ENCODE data around the gene HAUS1. TPM values are rescaled to one million over a fixed set of nuclear protein-coding genes. Genes with fewer than 3 reads are reported as not detected.
"Not testable (repeated sequence)": the region's sequence is repeated elsewhere in the genome, so short reads cannot be mapped to it uniquely, and the experiment has no call there.

The HAUS1 gene
- total RNA-seq, 1 donor from 2014 or later, result 13.0 TPM

GRCh38 chr18:46155641-46156051, 51.5 kb downstream of the HAUS1 start:
- no peak for DNase-seq (ENCODE audit: low spot score)

DNA sequence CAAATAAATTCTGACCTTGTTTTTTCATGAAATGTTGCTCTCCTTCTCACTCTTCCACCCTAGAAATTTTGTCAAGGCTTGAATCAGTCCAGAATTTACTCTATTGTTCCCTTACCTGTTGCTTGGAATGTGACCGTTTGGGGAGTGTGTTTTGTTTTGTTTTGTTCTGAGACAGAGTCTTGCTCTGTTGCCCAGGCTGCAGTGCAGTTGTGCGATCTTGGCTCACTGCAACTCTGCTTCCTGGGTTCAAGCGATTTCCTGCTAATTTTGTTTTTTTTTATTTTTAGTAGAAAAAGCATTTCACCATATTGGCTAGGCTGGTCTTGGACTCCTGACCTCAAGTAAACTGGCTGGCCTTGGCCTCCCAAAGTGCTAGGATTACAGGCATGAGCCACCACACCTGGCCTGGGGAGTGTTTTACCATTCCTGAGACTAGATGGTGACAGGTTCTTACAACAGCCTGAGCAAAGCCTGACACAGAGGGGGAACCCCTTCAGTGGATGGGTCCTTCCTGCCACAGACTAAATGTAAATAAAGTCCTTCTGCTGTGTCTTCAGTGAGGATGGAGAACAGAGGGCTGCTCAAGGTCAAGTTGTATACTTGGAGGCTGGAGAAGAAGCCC, 52.0 kb downstream of the HAUS1 start:
- DNase-seq (ENCODE audit: low spot score), result no peak

DNA sequence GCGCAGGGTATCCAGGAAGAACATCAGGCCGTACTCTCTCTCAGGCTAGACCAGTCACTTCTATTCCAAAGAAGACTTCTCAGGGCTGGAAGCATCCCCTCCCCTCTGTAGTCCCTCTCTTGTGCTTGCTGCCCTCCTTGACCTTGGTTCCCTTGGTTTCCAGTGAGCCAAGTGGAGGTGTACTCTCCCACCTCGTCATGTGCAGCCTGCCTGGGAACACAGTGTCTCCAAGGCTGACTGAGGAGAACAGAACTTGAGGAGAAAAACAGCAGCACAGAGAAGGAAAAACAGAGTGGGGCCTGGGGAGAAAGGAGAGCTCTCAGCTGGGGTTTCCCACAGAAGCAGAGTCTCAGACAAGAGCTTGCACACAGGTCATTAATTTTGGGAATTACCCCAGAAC, 52.7 kb downstream of the HAUS1 start:
- DNase-seq (ENCODE audit: low spot score), result no peak

- DNase-seq (ENCODE audit: low spot score), result no peak
These were observed 54.3 kb downstream of the HAUS1 start for GRCh38 chr18:46158499-46158898.

DNA sequence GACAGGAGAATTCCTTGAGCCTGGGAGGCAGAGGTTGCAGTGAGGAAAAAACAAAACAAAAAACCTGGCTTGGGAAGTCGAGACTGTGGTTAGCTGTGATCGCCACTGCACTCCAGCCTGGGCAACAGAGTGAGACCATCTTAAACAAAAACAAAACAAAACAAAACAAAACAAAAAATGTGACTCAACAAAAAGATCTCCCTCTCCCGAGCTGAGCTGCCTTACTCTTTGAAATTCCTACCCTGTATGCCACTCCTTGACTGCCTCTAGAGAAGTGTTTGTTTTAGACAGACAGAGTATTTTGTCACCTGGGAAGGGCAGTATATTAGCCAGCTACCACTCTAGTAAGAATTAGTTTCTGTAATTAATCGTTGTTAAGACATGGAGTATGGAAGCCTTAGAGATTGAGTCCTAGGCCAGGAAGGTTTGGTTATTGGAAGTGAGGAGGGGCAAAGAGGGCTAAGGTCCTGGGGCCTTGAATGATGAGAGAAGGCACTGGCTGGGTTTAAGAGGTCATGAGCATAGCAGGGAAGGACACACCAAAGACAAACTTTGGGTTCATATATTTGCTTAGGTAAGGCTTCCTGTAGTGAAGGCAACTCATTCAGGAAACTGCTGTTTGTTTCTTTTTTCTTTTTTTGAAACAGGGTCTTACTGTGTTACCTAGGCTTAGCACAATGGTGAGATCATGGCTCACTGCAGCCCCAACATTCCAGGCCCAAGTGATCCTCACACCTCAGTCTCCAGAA, 56.0 kb downstream of the HAUS1 start:
- DNase-seq (ENCODE audit: low spot score), result no peak

DNA sequence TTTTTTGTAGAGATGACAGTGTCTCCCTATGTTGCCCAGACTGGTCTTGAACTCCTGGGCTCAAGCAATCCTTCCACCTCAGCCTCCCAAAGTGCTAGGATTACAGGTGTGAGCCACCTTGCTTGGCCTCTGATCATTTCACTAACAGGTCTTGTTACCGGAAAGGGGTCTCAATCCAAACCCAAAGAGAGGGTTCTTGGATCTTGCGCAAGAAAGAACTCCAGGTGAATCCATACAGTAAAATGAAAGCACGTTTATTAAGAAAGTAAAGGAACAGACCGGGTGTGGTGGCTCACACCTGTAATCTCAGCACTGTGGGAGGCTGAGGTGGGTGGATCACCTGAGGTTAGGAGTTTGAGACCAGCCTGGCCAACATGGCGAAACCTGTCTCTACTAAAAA, 56.7 kb downstream of the HAUS1 start:
- not testable (repeated sequence) for DNase-seq (ENCODE audit: low spot score)

DNA sequence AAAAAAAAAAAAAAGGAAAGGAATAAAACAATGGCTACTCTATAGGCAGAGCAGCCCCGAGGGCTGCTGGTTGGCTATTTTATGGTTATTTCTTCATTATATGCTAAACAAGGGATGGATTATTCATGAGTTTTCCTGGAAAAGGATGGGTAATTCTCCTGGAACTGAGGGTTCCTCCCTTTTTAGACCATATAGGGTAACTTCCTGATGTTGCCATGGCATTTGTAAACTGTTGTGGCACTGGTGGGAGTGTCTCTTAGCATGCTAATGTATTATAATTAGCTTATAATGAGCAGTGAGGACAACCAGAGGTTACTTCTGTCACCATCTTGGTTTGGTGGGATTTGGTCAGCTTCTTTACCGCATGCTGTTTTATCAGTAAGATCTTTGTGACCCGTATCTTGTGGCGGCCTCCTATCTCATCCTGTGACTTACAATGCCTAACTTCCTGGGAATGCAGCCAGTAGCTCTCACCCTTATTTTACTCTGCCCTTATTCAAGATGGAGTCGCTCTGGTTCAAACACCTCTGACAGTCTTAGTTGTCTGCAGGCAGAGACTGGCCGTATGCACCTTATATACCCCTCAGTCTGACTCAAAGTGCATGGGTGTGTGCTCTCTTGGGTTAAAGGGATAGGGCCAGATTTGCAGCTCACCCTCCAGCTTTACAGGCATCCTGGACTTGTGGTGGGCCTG, 57.7 kb downstream of the HAUS1 start:
- peak; percentile 45 for DNase-seq (ENCODE audit: low spot score)

DNA sequence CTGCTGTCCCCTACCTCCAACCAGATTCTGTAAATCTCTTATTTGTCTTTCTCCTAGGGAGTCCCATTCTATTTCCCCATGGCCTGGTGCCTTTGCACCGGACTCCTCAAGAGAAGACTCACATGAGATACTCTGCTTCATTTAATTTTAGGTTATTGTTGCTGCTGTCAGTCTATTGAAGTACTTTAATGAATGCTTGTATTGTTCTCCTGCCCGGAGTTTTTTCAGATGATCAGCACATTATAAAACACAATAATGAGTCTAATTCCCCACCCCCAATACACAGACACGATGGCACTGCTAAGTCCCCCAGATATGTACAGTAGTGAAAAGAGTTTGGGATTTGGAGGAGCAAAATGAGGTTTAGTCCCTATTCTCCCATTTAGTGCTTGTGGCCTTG, 58.9 kb downstream of the HAUS1 start:
- no peak for DNase-seq (ENCODE audit: low spot score)

GRCh38 chr18:46163941-46164499, 59.8 kb downstream of the HAUS1 start:
- DNase-seq (ENCODE audit: low spot score), result no peak

DNA sequence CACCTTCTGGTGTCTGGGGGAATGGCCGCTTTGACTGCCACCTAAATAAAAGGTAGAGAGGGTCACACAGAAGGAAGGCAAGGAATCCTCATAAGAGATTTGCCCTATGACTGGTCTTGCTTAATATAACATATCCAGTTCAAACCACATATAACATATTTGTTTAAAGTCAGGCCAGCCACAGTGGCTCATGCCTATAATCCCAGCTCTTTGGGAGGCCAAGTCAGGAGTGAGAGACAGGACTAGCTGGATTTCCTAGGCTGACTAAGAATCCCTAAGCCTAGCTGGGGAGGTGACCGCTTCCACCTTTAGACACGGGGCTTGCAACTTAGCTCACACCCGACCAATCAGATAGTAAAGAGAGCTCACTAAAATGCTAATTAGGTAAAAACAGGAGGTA, 60.3 kb downstream of the HAUS1 start:
- DNase-seq (ENCODE audit: low spot score), result not testable (repeated sequence)

- peak; percentile 73 for DNase-seq (ENCODE audit: low spot score)
These were observed 60.7 kb downstream of the HAUS1 start for GRCh38 chr18:46164920-46165319.

- no peak for DNase-seq (ENCODE audit: low spot score)
These were observed 62.2 kb downstream of the HAUS1 start for GRCh38 chr18:46166261-46166970.

GRCh38 chr18:46167971-46168370, 63.8 kb downstream of the HAUS1 start:
- peak; percentile 88 for DNase-seq (ENCODE audit: low spot score)

GRCh38 chr18:46169464-46169941, 65.3 kb downstream of the HAUS1 start:
- DNase-seq (ENCODE audit: low spot score), result peak; percentile 55

DNA sequence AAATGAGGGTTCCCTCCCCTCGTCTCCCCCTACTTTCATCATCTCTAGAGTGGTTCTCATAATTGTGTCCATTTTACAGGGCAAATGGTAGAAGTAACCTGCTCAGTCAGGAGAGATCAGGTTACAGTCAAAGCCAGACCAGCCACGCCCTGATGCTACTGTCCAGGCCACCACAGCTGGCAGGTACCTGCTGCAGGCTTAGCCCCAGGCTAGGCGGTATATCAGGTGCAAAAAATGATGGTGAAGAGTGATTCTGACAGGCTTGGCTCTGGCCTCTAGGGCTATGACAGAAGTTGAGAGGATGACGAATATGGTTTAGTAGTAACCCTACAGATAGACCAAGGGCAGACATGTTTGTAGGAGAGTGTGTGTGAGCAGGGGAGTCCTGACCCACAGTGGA, 67.1 kb downstream of the HAUS1 start:
- DNase-seq (ENCODE audit: low spot score), result peak; percentile 57

DNA sequence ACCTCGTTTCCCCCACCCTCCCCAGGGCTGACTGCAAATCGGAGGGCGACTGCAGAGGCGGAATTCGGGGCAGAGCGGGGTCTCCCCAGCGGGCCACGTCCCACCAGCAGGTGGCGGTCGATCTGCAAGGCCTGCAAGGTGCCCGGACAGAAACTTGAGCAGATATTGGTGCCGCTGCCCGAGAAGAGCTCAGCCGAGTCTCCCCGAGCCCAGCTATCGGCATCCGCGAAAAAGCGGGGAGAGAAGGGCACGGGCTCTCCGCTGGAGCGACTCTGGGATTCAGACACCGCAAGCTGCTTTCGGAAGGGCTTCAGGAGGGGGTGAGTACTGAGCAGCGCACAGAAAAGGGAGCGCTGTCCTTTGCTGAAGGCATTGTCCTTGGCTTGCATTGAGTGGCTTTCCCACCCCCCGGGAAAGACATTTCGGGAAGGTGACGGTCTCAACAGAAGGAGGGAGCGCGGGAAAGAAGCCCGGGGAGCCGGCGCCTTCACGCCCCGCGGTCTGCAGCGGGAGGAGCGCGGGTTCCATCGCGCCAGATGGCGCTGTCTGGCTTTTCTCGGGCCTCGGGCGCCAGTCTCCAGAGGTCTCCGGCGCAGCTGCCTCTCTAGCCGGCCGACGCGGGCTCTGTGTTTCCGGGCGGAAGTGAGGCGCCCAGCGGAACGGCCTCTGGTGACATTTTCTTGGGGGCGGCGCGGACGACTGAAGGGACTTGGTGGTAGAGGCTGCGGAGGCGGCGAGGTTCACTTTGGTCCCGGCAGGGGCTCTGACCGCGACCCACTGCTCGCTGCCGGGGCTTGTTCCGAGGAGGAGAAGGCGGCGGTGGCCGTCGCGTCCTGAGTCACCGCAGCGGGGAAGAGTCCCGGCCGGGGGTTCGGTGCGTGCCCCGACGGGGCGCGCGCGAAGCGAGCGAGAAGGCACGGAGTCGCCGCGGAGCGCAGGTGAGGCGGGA, 69.5 kb downstream of the HAUS1 start:
- DNase-seq (ENCODE audit: low spot score), result peak; percentile 98

DNA sequence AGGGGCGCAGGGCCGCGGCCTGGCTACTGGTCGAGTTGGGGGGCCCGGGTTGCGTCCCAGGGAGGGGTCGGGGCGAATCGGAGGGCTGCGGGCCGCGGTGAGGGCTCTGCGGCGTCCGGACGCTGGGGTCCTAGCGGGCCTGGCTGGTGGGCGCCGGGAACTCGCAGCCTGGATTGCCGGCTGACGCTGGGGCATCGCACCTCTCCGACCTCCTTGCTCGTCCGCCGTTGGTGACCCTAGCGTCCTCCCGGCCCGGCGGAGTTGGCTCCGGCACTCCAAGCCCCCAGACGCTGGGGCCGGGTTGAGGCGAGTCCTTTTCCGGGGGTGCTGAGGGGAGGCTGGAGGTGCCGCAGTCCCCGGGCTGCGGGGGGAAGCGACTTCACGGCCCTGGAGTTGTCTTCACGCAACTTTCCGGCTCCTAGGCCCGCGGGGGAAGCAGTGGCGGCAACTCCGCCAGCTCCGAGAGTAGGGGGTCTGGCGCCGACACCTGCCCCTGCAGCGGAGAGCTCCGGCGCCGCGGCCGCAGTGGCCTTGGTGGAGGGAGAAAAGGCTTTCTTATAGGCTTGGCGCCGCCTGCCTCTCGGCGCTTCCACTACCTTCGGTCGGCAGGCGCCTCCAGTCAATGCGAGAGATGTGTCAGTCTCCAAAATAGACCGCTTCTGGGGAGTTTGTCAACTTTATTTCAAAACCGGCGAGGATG, 70.3 kb downstream of the HAUS1 start:
- DNase-seq (ENCODE audit: low spot score), result peak; percentile 87

DNA sequence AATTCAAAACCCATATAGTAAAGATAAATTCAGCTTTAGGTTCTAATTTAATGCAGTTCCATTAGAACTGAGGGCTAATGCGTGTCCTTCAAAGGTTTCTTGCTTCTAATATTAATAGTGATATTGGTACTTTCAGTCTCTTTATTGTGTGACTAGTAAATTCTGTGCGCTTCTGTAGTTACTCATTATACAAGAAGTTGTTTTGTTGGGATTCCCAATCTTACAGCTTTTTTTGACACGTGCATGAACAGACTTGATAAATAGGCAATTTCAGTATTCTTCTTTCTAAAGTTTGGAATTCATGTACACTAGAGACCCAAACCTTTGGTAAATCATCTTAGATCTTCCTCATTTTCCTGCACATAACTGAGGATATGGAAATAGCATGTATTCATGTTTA, 71.8 kb downstream of the HAUS1 start:
- DNase-seq (ENCODE audit: low spot score), result no peak

All from mesenteric fat pad (tissue), 1 donor.